Measurements from ENCODE around the gene MICALL1.
"Not testable (repeated sequence)": the region's sequence is repeated elsewhere in the genome, so short reads cannot be mapped to it uniquely, and the experiment has no call there.

The MICALL1 gene

DNA sequence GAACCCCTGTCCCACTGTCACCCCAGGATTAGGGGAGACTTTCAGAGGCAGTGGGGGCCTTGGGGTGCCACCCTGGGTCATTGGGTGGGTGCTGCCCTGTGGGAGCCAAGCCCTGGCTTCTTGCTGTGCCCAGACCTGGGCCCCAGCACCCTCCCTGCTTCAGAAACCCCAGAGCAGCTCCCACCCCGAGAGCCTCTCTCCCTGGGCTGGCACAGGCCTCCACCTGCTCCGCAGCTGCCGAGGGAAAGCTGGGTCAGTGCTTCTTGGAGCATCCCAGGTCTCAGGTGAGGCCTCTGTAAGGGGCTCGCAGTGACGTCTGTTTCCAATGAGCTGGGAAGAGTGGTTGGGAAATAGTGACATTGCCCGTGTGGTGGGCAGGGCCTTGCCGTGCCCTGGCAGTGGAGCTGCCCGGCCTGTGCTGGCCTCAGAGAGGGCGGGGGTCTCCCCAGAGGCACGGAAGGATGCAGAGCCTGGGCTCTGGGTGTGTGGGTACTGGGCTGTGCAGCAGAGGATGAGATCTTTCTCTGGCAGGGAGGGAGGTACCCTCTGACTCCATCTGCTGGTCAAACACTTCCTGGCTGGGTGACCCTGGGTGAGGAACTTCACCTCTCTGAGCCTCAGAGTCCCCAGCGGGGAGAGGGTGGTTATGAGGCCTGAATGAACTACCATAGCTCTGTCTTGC, 24.3 kb downstream of the MICALL1 start:
- DNase-seq: no peak

DNA sequence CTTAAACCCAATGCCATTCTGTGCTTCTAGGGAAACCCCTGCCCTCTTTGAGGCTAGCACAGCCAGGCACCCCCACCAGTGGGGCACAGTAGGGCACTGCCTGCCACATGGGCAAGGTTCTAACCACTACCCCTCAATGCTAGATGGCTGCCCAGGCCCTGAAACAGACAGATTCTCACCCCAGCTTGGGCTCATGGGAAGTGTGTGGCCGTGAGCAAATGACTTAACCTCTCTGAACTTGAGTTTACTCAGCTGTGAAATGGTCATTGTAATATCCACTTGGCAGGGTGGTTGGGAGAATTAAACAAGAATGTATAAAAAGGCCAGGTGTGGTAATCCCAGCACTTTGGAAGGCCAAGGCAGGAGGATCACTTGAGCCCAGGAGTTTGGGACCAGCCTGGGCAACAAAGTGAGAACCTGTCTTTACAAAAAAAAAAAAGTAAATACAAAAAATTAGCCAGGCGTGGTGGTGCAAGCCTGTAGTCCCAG, 24.9 kb downstream of the MICALL1 start:
- DNase-seq: no peak

DNA sequence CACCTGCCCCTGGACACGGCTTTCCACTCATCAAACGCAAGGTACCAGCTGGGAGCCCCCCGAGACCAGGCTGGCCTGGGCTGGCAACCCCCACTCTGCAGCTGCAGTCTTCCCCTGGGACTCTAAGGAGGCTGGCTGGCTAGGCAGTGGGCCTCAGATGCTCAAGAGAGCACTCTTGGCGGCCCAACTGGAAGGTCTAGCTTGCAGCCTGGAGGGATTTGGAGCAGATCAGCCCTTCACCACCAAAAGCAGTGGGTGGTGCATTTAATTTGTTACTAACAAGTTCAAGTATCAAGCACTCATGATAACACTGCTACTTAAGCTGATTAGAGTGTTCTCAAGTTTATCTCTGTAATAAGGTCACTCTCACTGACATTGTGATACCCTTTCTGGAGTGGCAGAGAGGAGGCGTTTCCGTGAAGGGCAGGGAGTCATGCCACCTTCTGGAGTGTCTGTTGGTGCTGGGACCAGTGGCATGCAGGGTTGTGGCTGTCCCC, 25.8 kb downstream of the MICALL1 start:
- no peak for DNase-seq

DNA sequence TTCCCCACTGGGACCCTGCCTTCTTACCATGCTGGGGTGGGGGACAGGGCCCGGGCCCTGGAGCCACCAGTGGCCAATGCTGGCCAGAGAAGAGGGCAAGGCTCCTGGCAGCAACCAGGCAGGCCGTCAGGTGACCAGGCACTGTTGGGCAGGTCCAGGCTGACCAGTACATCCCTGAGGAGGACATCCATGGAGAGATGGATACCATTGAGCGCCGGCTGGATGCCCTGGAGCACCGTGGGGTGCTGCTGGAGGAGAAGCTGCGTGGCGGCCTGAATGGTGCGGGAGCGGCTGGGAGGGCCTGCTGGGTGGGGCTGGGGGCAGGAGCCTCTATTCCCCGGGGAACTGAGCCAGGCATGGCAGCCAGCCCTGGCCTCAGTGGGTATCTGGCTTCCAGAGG, 26.3 kb downstream of the MICALL1 start:
- DNase-seq: no peak

DNA sequence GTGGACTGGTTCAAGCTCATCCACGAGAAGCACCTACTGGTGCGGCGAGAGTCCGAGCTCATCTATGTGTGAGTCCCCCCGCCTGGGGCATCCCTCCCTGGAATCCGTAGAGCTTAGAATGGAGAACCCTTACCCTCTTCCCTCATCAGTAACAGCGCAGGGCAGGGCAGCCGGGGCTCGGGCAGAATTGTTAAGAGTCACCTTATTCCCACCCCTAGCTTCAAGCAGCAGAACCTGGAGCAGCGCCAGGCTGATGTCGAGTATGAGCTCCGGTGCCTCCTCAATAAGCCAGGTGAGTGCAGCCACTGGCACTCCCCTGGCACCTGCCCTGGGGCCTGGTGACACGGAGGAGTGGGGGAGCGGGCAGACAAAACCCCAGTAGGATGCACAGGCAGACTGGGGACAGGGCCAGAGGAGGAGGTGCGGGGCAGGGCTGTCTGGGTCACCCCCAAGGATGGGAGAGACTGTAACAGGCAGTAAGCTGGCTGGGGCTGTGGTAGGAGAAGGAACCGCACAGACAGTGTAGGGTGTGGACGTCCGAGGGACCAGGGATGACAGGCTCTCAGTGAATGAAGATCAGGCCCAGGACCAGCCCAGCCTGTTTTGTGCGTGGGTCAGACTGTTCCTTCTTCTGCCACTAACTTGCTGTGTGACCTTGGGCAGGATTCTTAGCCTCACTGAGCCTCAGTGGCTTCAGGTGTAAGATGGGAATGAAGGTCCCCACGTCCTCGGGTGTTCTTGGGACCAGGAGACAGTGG, 26.9 kb downstream of the MICALL1 start:
- no peak for DNase-seq

DNA sequence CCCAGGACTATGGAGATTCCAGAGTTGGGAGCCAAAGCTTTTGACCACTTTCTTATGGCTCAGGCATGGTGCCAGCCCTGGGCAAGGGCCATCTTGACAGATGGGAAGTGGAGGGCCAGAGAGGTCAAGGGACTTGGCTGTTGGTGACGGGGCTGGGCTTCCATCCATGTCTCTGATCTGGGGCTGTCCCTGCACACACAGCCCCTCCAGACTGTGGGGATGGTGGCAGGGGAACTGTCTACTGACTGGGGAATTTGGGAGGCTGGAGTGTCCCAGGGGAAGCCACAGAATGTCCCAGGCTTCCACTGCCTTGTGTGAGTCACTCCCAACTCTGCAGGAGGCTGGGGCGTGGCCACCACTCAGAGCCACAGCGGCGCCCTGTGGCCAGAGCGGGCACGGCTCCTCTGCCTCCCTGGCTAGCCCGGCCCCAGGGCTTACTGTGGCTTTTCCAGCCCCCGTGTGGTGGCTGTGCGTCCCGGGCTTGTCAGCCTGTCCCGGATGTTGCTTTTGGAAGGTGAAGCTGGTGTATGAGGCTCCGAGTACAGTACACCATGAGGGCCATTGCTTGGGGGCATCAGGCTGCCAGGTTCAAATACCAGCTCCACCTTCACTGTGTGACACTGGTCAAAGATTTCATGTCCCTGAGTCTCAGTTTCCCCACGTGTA, 27.7 kb downstream of the MICALL1 start:
- no peak for DNase-seq

DNA sequence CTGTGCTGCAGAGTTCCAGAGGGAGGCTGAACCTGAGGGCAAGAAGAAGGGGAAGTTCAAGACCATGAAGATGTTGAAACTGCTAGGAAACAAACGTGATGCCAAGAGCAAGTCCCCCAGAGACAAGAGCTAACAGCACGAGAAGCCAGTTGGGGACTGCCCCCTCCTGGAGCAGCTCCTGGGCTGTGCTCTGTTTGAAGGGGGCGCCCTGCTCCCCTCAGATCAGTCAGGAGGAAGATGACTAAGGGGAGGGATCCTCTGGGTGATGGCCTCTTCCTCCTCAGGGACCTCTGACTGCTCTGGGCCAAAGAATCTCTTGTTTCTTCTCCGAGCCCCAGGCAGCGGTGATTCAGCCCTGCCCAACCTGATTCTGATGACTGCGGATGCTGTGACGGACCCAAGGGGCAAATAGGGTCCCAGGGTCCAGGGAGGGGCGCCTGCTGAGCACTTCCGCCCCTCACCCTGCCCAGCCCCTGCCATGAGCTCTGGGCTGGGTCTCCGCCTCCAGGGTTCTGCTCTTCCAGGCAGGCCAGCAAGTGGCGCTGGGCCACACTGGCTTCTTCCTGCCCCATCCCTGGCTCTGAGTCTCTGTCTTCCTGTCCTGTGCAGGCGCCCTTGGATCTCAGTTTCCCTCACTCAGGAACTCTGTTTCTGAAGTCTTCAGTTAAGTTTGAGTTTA, 34.7 kb downstream of the MICALL1 start:
- DNase-seq: no peak

DNA sequence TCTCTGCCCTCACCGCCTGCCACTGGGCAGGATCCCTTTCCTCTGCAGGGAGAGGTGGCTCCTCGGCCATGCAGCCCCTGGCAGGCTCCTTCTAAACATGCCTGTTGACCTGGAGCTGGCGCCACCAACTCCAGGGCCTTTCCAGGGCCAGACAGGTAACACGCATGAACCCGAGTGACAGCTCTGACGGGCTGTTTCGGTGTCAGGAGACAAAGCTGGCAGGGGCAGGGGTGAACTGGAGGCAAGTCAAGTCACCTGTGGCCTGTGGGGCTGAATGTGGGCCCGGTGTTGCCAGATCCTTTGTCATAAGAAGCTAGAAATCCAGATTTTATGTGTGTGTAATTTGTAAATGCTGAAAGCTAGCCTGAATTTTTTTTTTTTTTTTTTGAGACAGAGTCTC, 36.0 kb downstream of the MICALL1 start:
- no peak for DNase-seq

DNA sequence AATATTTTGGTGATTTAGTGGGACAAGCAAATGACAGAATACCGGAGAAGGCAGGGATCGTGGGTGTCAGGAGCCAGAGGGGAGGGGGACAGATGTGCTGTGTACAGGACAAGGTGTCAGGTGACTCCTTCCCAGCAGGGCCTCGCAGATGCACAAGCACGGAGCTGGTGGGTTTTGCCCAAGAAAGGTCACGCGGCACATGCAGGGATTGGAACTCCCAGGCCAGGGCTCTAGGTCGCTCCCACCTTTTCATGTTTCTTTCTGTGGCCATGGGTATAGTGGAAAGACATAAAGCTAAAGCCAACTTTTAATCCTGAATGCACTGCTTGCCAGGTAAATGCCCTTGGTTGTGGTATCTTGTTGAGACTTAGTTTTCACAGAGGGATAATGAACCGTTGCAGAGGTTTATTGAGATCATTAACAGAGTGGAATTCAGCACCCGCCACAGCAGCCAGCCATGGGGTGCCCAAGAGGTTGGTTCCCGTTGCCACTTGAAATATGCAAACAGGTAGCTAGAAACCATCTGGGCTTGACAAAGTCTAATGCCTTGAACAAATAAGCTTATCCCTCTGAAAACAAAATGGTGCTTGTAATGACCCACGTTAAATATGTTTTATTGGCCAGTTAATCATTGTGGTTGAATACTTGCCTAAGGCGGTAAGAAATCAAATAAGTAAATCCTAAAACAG, 37.2 kb downstream of the MICALL1 start:
- DNase-seq: no peak

DNA sequence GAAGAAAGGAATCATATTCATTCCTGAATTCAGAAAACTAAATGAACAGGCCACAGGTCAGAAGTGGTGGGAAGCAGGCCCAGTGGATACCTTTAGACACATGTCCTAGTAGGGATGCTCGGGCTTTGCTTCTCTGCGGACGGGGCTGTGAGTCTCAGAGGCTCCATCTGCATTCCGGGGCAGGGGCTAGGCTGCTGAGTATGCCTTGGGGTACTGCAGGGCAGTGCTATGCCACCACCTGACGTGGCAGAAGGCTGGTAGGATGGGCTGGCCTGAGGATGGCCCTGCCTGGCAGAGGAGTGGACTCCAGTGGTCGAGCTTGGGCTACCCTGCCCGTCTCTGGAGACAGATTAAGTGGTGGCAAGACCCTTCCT, 37.7 kb downstream of the MICALL1 start:
- no peak for DNase-seq

DNA sequence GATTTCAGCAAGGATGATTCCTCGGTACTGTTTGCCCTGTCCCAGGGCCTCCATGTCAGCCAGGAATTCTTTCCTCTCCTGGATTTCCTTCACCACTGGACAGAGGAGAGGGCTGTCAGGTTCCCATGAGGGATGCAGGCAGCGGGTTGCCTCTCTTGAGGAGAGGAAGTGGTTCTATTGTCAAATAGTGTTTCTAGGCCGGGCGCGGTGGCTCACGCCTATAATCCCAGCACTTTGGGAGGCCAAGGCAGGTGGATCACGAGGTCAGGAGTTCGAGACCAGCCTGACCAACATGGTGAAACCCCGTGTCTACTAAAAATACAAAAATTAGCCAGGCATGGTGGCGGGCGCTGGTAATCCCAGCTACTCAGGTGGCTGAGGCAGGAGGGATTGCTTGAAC, 38.3 kb downstream of the MICALL1 start:
- DNase-seq: not testable (repeated sequence)

DNA sequence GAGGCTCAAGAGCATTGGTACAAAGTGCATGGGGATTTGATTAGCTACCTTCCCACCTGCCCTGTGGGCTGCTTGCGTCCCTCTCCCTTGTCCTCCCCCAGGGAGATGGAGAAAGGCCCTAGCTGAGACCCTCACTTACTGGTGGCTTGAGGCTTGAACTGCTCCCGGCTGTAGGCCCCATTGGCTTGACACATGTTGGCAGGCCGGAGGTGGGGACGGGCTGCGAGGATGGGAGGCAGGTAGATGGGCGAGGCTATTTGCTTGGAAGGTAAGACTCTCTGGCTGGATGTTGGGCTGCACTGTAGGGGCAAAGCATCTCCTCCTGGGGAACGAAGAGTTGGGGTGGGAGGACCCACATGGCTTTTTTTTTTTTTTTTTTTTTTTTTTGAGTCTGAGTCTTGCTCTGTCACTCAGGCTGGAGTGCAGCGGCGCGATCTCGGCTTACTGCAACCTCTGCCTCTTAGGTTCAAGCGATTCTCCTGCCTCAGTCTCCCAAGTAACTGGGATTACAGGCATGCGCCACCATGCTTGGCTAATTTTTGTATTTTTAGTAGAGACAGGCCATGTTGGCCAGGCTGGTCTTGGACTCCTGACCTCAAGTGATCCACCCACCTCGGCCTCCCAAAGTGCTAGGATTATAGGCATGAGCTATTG, 41.2 kb downstream of the MICALL1 start:
- not testable (repeated sequence) for DNase-seq

DNA sequence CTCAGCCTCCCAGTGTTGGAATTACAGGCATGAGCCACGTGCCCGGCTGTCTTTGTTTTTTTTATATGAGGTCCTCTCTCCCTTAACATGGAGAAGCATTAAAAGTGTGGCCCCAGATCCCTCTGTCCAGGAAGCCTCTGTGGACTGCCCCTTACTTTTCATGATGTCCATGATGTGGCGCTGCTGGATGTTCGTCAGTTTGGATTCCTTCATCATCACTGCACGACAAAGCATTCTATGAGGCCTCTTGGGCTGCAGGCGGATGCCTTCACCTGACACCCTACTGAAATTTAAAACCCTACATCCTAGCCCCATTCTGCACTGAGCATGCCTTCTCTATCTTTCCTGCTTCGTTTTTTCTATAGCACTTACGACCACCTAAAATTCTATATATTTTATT, 45.2 kb downstream of the MICALL1 start:
- DNase-seq: no peak

DNA sequence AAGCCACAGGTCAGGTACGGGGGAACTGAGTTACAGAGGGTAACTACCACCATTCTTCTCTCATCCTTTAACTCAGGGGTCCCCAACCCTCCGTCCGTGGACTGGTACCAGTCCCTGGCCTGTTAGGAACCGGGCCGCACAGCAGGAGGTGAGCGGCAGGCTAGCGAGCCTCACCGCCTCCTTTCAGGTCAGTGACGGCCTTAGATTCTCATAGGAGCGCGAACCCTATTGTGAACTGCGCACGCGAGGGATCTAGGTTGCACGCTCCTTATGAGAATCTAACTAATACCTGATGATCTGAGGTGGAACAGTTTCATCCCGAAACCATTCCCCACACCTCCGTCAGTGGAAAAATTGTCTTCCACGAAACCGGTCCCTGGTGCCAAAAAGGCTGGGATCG, 46.5 kb downstream of the MICALL1 start:
- not testable (repeated sequence) for DNase-seq

DNA sequence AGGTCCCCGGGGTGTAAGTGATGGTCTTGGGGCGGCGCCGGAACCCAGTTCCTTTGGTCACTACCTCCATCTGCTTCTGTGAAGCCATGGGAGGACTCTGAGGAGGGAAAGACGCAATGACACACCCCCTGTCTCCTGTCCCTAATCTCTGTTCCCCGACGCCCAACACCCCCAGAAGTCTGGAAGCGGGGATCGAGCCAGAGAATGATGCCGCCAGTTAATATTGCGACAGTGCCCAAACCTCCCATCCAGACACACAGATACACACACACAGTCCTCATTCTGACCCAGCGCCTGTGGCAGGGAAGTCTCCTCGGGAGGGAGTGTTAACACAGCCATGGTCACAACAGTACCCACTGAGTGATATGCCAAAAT, 47.0 kb downstream of the MICALL1 start:
- no peak for DNase-seq

DNA sequence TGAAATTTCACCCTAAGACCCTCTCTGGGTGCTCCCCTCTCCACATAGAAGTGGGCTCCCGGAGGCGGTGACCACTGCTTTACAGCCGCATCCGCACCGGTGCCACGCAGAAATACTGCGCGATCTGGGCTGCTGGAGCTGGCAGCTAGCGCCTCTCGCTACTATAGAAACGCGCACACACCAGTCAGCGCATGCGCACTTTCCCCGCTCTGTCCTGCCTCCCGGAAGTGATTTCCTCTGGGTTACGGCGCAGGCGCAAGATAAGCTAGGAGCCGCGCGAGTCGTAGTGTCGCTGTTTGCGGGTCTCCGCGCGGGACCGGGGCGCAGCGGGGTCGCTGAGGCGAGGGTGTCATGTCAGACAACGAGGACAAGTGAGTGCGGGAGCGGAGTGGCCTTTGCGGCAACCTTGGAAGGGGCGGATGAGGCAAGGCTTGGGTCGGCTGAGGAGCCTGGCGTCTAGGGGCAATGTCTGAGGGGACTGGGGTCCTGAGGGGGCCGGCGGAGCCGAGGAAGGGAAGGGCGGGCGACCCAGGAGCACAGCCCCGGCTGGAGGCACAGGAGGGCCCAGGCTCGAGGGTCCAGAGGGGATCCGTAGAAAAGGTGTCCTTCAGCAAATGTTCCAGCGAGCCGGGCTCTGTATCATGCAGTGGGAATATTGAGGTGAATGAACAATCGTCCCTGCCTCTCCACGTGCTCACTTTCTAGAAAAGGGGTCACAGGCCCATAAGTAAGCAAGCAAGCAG, 47.5 kb downstream of the MICALL1 start, which contains the start of the genes C22orf23 and POLR2F:
Gene C22orf23 (minus strand): TSS at position 165 of the 743 bp plus-strand sequence. CDS start 452 bp downstream, outside the sequence.
Gene POLR2F (plus strand): TSS at position 263 of the 743 bp plus-strand sequence. CDS start 89 bp downstream, at position 352.
- DNase-seq: peak; percentile 39

DNA sequence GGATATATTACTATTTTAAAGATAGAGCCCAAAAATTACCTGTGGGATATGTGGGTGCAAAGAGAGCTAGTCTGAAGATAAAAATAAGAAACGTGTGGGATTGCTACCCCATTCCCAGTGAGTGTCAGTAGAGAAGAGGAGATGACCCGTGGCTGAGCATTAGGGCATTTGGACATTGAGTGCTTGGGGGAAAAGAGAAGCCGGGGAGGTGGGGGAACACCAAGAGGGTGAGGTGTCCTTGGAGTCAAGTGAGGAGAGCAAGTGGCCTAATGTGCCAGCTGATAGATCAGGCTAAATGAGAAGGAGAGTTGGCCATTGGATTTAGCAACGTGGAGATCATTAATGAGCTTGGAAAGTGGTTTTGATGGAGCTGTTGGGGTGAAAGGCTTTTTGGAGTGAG, 48.6 kb downstream of the MICALL1 start:
- no peak for DNase-seq

DNA sequence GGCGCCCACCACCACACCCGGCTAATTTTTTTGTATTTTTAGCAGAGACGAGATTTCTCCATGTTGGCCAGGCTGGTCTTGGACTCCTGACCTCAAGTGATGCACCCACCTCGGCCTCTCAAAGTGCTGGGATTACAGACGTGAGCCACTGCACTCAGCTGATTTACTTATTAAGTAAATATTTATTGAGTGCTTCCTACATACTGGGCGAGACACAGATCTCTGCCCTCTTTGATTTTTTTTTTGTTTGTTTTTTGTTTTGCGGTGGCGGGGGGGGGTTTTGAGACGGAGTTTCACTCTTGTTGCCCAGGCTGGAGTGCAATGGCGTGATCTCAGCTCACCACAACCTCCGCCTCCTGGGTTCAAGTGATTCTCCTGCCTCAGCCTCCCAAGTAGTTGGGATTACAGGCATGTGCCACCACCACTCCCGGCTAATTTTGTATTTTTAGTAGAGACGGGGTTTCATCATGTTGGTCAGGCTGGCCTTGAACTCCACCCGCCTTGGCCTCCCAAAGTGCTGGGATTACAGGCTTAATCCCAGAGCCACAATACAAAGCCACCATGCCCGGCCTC, 49.8 kb downstream of the MICALL1 start:
- DNase-seq: not testable (repeated sequence)

DNA sequence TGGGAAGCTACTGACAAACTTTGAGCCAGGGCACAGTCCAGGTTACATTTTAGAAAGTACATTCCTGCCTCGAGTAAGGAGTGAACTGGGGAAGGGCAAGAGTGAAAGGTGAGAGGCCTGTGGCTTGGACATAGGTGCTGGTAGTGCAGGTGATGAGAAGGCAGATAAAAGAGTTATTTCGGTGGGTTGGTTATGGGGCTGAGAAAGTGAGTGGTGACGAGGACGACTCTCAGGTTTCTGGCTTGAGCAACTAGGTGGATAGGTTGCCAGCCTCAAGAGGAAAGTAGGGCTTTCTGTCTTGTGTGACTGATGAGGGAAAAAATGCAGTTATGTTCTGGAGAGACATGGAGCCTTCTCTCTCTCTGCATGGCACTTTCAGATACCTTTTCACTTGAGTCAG, 51.1 kb downstream of the MICALL1 start:
- DNase-seq: no peak

DNA sequence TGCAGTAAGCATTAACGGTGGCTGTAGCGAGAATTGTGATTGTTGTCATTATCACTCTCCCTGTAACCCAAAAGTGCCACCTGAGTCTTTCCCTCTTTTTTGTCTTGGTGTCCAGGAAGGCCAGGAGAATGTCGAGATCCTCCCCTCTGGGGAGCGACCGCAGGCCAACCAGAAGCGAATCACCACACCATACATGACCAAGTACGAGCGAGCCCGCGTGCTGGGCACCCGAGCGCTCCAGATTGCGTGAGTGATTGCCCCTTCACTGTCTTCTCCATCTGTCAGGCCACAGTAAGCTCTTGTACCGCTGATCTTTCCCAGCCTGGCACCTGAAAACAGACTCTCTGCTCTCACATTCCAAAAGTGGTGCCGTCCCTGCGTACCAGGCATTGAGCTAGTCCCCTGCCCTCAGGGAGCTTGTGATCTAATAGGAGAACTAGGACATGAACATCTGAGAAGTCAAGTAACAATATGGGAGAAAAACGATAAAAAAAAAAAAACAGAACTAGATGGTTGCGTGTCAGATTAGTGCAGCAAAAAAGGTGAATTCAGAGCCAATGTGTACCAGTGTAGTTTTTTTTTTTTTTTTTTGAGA, 53.2 kb downstream of the MICALL1 start:
- DNase-seq: no peak

Data from NCI-H2081 treated with DMSO at 0.1 percent for 48 hours (cell line).